ENCODE measurements around the gene UNC5C. TPM values are rescaled to one million over a fixed set of nuclear protein-coding genes. Genes with fewer than 3 reads are reported as not detected.

UNC5C gene
- total RNA-seq, 1 donor from 2014 or later, result 2.6 TPM

- no peak for DNase-seq (ENCODE audit: low spot score)
Measured at GRCh38 chr4:95217197-95217596, 331.6 kb downstream of the UNC5C start.

- DNase-seq (ENCODE audit: low spot score), result no peak
Measured at GRCh38 chr4:95216636-95217035, 332.1 kb downstream of the UNC5C start.

GRCh38 chr4:95215991-95216605 is 332.7 kb downstream of the UNC5C start:
- no peak for DNase-seq (ENCODE audit: low spot score)

- DNase-seq (ENCODE audit: low spot score), result no peak
Measured at GRCh38 chr4:95215043-95215442, 333.7 kb downstream of the UNC5C start.

- no peak for DNase-seq (ENCODE audit: low spot score)
Measured at GRCh38 chr4:95214408-95214807, 334.4 kb downstream of the UNC5C start.

GRCh38 chr4:95213366-95213765 is 335.4 kb downstream of the UNC5C start:
- no peak for DNase-seq (ENCODE audit: low spot score)

- DNase-seq (ENCODE audit: low spot score), result no peak
Measured at GRCh38 chr4:95212692-95213091, 336.1 kb downstream of the UNC5C start.

- DNase-seq (ENCODE audit: low spot score), result no peak
Measured at GRCh38 chr4:95209927-95210326, 338.8 kb downstream of the UNC5C start.

GRCh38 chr4:95204873-95205272 is 343.9 kb downstream of the UNC5C start:
- no peak for DNase-seq (ENCODE audit: low spot score)

GRCh38 chr4:95204267-95204844 is 344.4 kb downstream of the UNC5C start:
- DNase-seq (ENCODE audit: low spot score), result no peak

- DNase-seq (ENCODE audit: low spot score), result no peak
Measured at GRCh38 chr4:95198961-95199360, 349.8 kb downstream of the UNC5C start.

GRCh38 chr4:95197353-95197752 is 351.4 kb downstream of the UNC5C start:
- DNase-seq (ENCODE audit: low spot score), result no peak

- no peak for DNase-seq (ENCODE audit: low spot score)
Measured at GRCh38 chr4:95193391-95194224, 355.2 kb downstream of the UNC5C start.

GRCh38 chr4:95191537-95191936 is 357.2 kb downstream of the UNC5C start:
- DNase-seq (ENCODE audit: low spot score), result no peak

- no peak for DNase-seq (ENCODE audit: low spot score)
Measured at GRCh38 chr4:95190751-95191436, 357.9 kb downstream of the UNC5C start.

- DNase-seq (ENCODE audit: low spot score), result no peak
Measured at GRCh38 chr4:95188701-95189370, 359.9 kb downstream of the UNC5C start.

GRCh38 chr4:95186666-95187065 is 362.1 kb downstream of the UNC5C start:
- DNase-seq (ENCODE audit: low spot score), result no peak

GRCh38 chr4:95183656-95184408 is 364.9 kb downstream of the UNC5C start:
- DNase-seq (ENCODE audit: low spot score), result no peak

- no peak for DNase-seq (ENCODE audit: low spot score)
Measured at GRCh38 chr4:95181996-95182306, 366.8 kb downstream of the UNC5C start.

GRCh38 chr4:95181243-95181995 is 367.4 kb downstream of the UNC5C start:
- no peak for DNase-seq (ENCODE audit: low spot score)

Data from mucosa of gallbladder (tissue), 1 donor.